SK-N-SH (cell line): ENCODE results near the gene MACROD2. TPM values are rescaled to one million over a fixed set of nuclear protein-coding genes. Genes with fewer than 3 reads are reported as not detected.

Experiments used
- CTCF ChIA-PET: fragments of 300-600, 350-600 bp; formaldehyde crosslinking; extraction: SDS; loops from one replicate; lab custom pipeline; 2021; lab: Yijun Ruan, JAX
- POLR2A ChIA-PET: fragments of 350-600 bp; sonication (Branson Sonifier 250); formaldehyde crosslinking; extraction: SDS; loops from one replicate; lab custom pipeline; 2020; ENCODE audit warnings: antibody characterized with exemption, inconsistent platforms; lab: Yijun Ruan, JAX
- DNase-seq: peaks from one replicate; pipeline ENCODE4 v3.0.0; 2012
- H2AFZ ChIP-seq: fragments of 200-600 bp; sonication (generic); 2 replicates; pipeline ENCODE4 v1.8.1; 2016; ENCODE audit warnings: antibody characterized with exemption, mild to moderate bottlenecking, low read depth
- H3F3A ChIP-seq: fragments of 200-600 bp; sonication (generic); replicated peaks from 2 replicates; pipeline ENCODE3; 2016; ENCODE audit warnings: antibody characterized with exemption, mild to moderate bottlenecking; ENCODE audit not compliant: insufficient read depth
- H3K27ac ChIP-seq, 2 experiments: fragments of 200-500 bp in 1 of 2; fragments of 200-600 bp in 1 of 2; sonication (Bioruptor generic) in 1 of 2; sonication (generic), shearing (Covaris generic) in 1 of 2; 2 replicates each; pipeline versions ENCODE4 v1.5.1 to v1.6.1; 2014 to 2016; ENCODE audit warnings: low read depth in 2 of 2, inconsistent platforms in 1 of 2, low read length in 1 of 2, mild to moderate bottlenecking in 1 of 2, mixed read lengths in 1 of 2
- H3K27me3 ChIP-seq: fragments of 200-600 bp; sonication (generic), shearing (Covaris generic); 2 replicates; pipeline ENCODE4 v1.6.1; 2016; ENCODE audit warnings: mixed run types; ENCODE audit not compliant: insufficient read depth
- H3K36me3 ChIP-seq, 2 experiments: fragments of 200-500 bp in 1 of 2; fragments of 200-600 bp in 1 of 2; sonication (Bioruptor generic) in 1 of 2; sonication (generic) in 1 of 2; replicated peaks in 1 of 2; 2 replicates each; pipeline versions ENCODE3 to v1.5.1; 2014 to 2016; ENCODE audit warnings: low read length in 1 of 2, mild to moderate bottlenecking in 1 of 2; ENCODE audit not compliant: insufficient read depth in 2 of 2, control insufficient read depth in 1 of 2
- H3K4me1 ChIP-seq, 2 experiments: fragments of 200-500 bp in 1 of 2; fragments of 200-600 bp in 1 of 2; sonication (Bioruptor generic) in 1 of 2; sonication (generic), shearing (Covaris generic) in 1 of 2; 2 replicates each; pipeline versions ENCODE4 v1.5.1 to v1.6.1; 2014 to 2016; ENCODE audit warnings: low read depth in 1 of 2, low read length in 1 of 2, mixed run types in 1 of 2; ENCODE audit not compliant: insufficient read depth in 2 of 2, control insufficient read depth in 1 of 2
- H3K4me2 ChIP-seq: fragments of 200-600 bp; sonication (generic), shearing (Covaris generic); 2 replicates; pipeline ENCODE4 v1.6.1; 2017; ENCODE audit warnings: mixed run types
- H3K4me3 ChIP-seq, 2 experiments: fragments of 200-500 bp in 1 of 2; fragments of 200-600 bp in 1 of 2; sonication (Bioruptor generic) in 1 of 2; sonication (generic), shearing (Covaris generic) in 1 of 2; 2 replicates each; pipeline versions ENCODE4 v1.5.1 to v1.8.1; 2014 to 2016; ENCODE audit warnings: low read depth in 2 of 2, inconsistent platforms in 1 of 2, low read length in 1 of 2, mild to moderate bottlenecking in 1 of 2, mixed read lengths in 1 of 2, moderate library complexity in 1 of 2
- H3K79me2 ChIP-seq: fragments of 200-600 bp; sonication (generic); 2 replicates; pipeline ENCODE4 v1.8.1; 2017; ENCODE audit warnings: mild to moderate bottlenecking; ENCODE audit not compliant: insufficient read depth
- H3K9ac ChIP-seq: fragments of 200-600 bp; sonication (generic); 2 replicates; pipeline ENCODE4 v1.6.1; 2017; ENCODE audit warnings: mixed run types
- H3K9me2 ChIP-seq: fragments of 200-600 bp; sonication (generic); 2 replicates; pipeline ENCODE4 v1.6.1; 2017; ENCODE audit warnings: mixed run types
- H3K9me3 ChIP-seq: fragments of 200-600 bp; sonication (generic); 2 replicates; pipeline ENCODE4 v1.6.1; 2017; ENCODE audit warnings: mixed run types, mild to moderate bottlenecking, moderate library complexity
- H4K20me1 ChIP-seq: fragments of 200-600 bp; sonication (generic); 2 replicates; pipeline ENCODE4 v1.6.1; 2017; ENCODE audit warnings: mild to moderate bottlenecking, mixed run types; ENCODE audit not compliant: insufficient read depth
- FOSL2 ChIP-seq: IDR thresholded peaks from 2 replicates; pipeline ENCODE4 v1.4.0; 2012; ENCODE audit warnings: low read depth, mild to moderate bottlenecking, moderate library complexity, borderline replicate concordance
- GABPA ChIP-seq: IDR thresholded peaks from 2 replicates; pipeline ENCODE4 v1.4.0; 2012; ENCODE audit warnings: low read depth, mild to moderate bottlenecking
- GATA2 ChIP-seq: sonication (generic); formaldehyde crosslinking; IDR thresholded peaks from 2 replicates; pipeline ENCODE4 v1.5.0; 2020; ENCODE audit warnings: mild to moderate bottlenecking, missing genetic modification reagents
- MXI1 ChIP-seq: IDR thresholded peaks from 2 replicates; pipeline ENCODE4 v1.6.1; 2012; ENCODE audit warnings: mild to moderate bottlenecking, low read depth, low read length, improper control_type of control experiment
- NFIC ChIP-seq: IDR thresholded peaks from 2 replicates; pipeline ENCODE4 v1.4.0; 2012; ENCODE audit warnings: borderline replicate concordance
- RAD21 ChIP-seq: IDR thresholded peaks from 2 replicates; pipeline ENCODE4 v1.6.1; 2012; ENCODE audit warnings: mild to moderate bottlenecking, low read length
- RCOR1 ChIP-seq: fragments of 150-350 bp; IDR thresholded peaks from 2 replicates; pipeline ENCODE4 v1.6.1; 2017; ENCODE audit warnings: antibody characterized with exemption, low read length
- RXRA ChIP-seq: IDR thresholded peaks from 2 replicates; pipeline ENCODE4 v1.4.0; 2012; ENCODE audit warnings: low read depth, mild to moderate bottlenecking, borderline replicate concordance
- SIN3A ChIP-seq: IDR thresholded peaks from 2 replicates; pipeline ENCODE4 v1.6.1; 2012; ENCODE audit warnings: low read depth, mild to moderate bottlenecking, low read length, moderate library complexity, borderline replicate concordance
- SMC3 ChIP-seq: IDR thresholded peaks from 2 replicates; pipeline ENCODE4 v1.6.1; 2012; ENCODE audit warnings: low read depth, low read length, improper control_type of control experiment
- TEAD4 ChIP-seq: IDR thresholded peaks from 2 replicates; pipeline ENCODE4 v1.4.0; 2012; ENCODE audit warnings: mild to moderate bottlenecking, borderline replicate concordance; ENCODE audit not compliant: insufficient read depth
- YY1 ChIP-seq: IDR thresholded peaks from 2 replicates; pipeline ENCODE4 v1.4.0; 2012; ENCODE audit warnings: low read depth, mild to moderate bottlenecking
- WGBS: methylation state at CpG from one replicate; pipeline ENCODE4 v1.1.6; 2017; ENCODE audit warnings: low lambda C conversion rate; 5-methylcytosine and 5-hydroxymethylcytosine counted together
- polyA plus RNA-seq, 3 experiments: library from polyadenylated mRNA; depleted of rRNA; stranded (reverse); fragments of >200 nt; gene quantifications; 2 replicates each; pipeline ENCODE4 v1.2.3, GENCODE V29; 2012
- TF ChIP-seq, protein P1 (sequence below): fragments of 150-350 bp; IDR thresholded peaks from 2 replicates; pipeline ENCODE4 v1.6.1; 2016; ENCODE audit warnings: mild to moderate bottlenecking, low read depth, low read length
- TF ChIP-seq, protein P2 (sequence below): fragments of 200-600 bp; sonication (generic); IDR thresholded peaks from 2 replicates; pipeline ENCODE4 v1.6.1; 2017; ENCODE audit warnings: antibody characterized with exemption, mild to moderate bottlenecking, moderate library complexity

MACROD2 gene
- polyA plus RNA-seq, 1 of the 3 experiments (the other 2 are of a cell fraction): 0.33 TPM

DNA sequence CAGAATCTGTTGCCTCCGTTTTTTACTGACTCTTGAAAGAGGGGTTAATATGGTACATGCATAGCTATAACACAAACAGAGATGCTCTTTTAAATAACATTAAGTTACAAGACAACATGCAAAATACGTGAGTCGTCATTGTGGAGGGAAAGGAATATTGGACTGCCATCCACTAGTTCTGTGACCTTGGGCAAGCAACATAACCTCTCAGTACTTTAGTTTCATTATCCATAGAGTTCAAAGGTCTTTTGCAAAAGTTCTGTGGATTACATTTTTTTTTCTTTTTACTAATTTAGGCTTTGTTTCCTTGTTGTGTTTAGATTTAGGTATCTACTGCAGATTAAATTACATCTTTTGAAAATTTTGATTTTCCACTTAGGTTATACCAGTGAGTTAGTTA lies 70.5 kb downstream of the MACROD2 start:
- Histone ChIP-seq H2AFZ (no peak overlapping the region), H3K4me3 (no peak overlapping the region), H3K4me2 (no peak overlapping the region), H3K36me3 (no peaks in the 10 kb centered on the region), H4K20me1 (no peaks in the 10 kb centered on the region), H3K79me2 (no peaks in the 10 kb centered on the region), H3K27ac (no peak overlapping the region), H3K9ac (no peak overlapping the region), H3K4me1 (no peaks in the 10 kb centered on the region), H3K27me3 (no peaks in the 10 kb centered on the region), H3K9me3 (no peaks in the 10 kb centered on the region), H3F3A (no peaks in the 10 kb centered on the region), H3K9me2 (no peaks in the 10 kb centered on the region)
- ChIA-PET CTCF (interaction anchor here (0.6 to 1.2 kb wide), 3 partner anchors 10 to 116 kb away, joined by 3 read pairs; no protein-coding TSS in a partner anchor), POLR2A (no interaction called here)
- no peak for DNase-seq
- 64% methylated on average over 3 of the region's 3 CpGs for WGBS
- TF ChIP-seq MXI1: no peak
- TF ChIP-seq GABPA: no peak
- TF ChIP-seq RXRA: no peak
- no peak for TF ChIP-seq GATA2 (CRISPR knock-in tag)
- TF ChIP-seq SMC3: no peak

DNA sequence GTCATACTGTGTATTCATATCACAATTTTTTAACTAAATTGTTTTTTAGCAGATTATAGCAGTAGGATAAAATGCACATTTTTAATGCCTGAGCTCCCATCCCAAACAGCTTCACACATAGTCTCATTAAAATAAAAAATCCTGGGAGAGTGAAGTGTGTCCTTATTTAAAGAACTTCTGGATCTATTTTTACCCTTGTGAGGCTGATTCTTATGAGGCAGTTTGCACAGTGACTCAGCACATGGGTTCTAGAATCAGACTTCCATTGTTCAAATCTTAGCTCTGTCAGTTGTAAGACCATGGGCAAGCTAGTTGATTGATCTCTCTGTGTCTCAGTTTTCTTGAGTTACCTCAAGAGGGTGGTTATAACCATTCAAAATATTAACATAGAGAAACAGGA lies 72.3 kb downstream of the MACROD2 start:
- Histone ChIP-seq H3K4me1 (no peaks in the 10 kb centered on the region), H3K9me2 (no peaks in the 10 kb centered on the region), H3K27ac (no peak overlapping the region), H3K9ac (no peak overlapping the region), H3K36me3 (no peaks in the 10 kb centered on the region), H3K4me2 (no peak overlapping the region)
- TF ChIP-seq SMC3: no peak
- TF ChIP-seq, protein P1, sequence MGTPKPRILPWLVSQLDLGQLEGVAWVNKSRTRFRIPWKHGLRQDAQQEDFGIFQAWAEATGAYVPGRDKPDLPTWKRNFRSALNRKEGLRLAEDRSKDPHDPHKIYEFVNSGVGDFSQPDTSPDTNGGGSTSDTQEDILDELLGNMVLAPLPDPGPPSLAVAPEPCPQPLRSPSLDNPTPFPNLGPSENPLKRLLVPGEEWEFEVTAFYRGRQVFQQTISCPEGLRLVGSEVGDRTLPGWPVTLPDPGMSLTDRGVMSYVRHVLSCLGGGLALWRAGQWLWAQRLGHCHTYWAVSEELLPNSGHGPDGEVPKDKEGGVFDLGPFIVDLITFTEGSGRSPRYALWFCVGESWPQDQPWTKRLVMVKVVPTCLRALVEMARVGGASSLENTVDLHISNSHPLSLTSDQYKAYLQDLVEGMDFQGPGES: no peak
- no peak for TF ChIP-seq GATA2 (CRISPR knock-in tag)
- no peak for TF ChIP-seq RAD21
- TF ChIP-seq TEAD4: no peak
- TF ChIP-seq, all 33 proteins: peak for 0
- Histone ChIP-seq H3K79me2 (no peaks in the 10 kb centered on the region), H3K9me3 (no peaks in the 10 kb centered on the region), H4K20me1 (no peaks in the 10 kb centered on the region), H2AFZ (no peak overlapping the region), H3K27me3 (no peaks in the 10 kb centered on the region), H3K4me3 (no peak overlapping the region), H3F3A (no peaks in the 10 kb centered on the region)
- POLR2A ChIA-PET: no interaction called here
- CTCF ChIA-PET: interaction anchor here (1.2 kb wide), 1 partner anchor 249 kb away, joined by 5 read pairs; no protein-coding TSS in a partner anchor
- no peak for DNase-seq

DNA sequence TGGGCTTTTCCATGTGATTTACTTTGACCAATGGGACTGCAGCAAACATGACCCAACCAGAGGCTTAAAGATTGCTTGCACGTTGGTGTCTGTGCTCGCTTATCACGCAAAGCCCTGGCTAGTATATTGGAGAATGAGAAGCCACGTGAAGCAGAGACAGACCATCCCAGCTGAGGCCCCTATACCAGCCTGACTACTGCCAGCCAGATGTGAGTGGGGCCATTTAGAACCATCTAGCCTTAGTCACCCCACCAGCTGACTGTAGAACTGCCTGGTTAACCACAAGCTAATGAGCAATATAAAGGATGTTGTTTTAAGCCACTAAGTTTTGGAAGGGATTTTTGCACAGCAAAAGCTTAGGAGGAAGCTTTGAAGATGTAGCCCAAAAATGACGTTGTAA lies 74.5 kb downstream of the MACROD2 start:
- Histone ChIP-seq H3K4me2 (no peak overlapping the region), H3K79me2 (no peaks in the 10 kb centered on the region), H3K27me3 (no peaks in the 10 kb centered on the region), H3K36me3 (no peaks in the 10 kb centered on the region), H3K9me3 (no peaks in the 10 kb centered on the region), H4K20me1 (no peaks in the 10 kb centered on the region), H3K9ac (no peak overlapping the region), H3K27ac (no peak overlapping the region), H3K9me2 (no peaks in the 10 kb centered on the region), H3K4me3 (no peak overlapping the region), H2AFZ (no peak overlapping the region), H3K4me1 (no peaks in the 10 kb centered on the region), H3F3A (no peaks in the 10 kb centered on the region)
- no peak for TF ChIP-seq SIN3A
- TF ChIP-seq GABPA: no peak
- no peak for TF ChIP-seq NFIC
- no peak for TF ChIP-seq RCOR1
- TF ChIP-seq FOSL2: no peak
- TF ChIP-seq, protein P2, sequence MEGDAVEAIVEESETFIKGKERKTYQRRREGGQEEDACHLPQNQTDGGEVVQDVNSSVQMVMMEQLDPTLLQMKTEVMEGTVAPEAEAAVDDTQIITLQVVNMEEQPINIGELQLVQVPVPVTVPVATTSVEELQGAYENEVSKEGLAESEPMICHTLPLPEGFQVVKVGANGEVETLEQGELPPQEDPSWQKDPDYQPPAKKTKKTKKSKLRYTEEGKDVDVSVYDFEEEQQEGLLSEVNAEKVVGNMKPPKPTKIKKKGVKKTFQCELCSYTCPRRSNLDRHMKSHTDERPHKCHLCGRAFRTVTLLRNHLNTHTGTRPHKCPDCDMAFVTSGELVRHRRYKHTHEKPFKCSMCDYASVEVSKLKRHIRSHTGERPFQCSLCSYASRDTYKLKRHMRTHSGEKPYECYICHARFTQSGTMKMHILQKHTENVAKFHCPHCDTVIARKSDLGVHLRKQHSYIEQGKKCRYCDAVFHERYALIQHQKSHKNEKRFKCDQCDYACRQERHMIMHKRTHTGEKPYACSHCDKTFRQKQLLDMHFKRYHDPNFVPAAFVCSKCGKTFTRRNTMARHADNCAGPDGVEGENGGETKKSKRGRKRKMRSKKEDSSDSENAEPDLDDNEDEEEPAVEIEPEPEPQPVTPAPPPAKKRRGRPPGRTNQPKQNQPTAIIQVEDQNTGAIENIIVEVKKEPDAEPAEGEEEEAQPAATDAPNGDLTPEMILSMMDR: no peak
- TF ChIP-seq YY1: no peak
- TF ChIP-seq, protein P1: no peak
- ChIA-PET POLR2A (no interaction called here), CTCF (no interaction called here)
- no peak for DNase-seq
- WGBS: 64% methylated on average over 5 of the region's 5 CpGs
